HL-60 (cell line): Measurements from ENCODE around the gene EFCAB13.

Source experiments
- CTCF ChIP-seq: IDR thresholded peaks from one replicate; pipeline ENCODE4 v1.5.1; 2011; ENCODE audit warnings: low read length, control low read depth, inconsistent platforms; ENCODE audit not compliant: insufficient read depth
- GABPA ChIP-seq: IDR thresholded peaks from 2 replicates; pipeline ENCODE4 v1.6.1; 2012; ENCODE audit warnings: low read depth
- POLR2AphosphoS5 ChIP-seq: IDR thresholded peaks from 2 replicates; pipeline ENCODE4 v1.6.1; 2012; ENCODE audit warnings: low read depth
- REST ChIP-seq: IDR thresholded peaks from 2 replicates; pipeline ENCODE4 v1.6.1; 2012; ENCODE audit warnings: low read depth; ENCODE audit not compliant: insufficient replicate concordance
- SPI1 ChIP-seq: IDR thresholded peaks from 2 replicates; pipeline ENCODE4 v1.6.1; 2012; ENCODE audit warnings: low read depth, mild to moderate bottlenecking, borderline replicate concordance

GRCh38 chr17:47316311-47316710 is 7.4 kb upstream of the EFCAB13 start:
- TF ChIP-seq SPI1 (no peak), CTCF (no peak), POLR2AphosphoS5 (no peak), REST (no peak), GABPA (no peak)
